Diencephalon (tissue), 1 donor: ENCODE data around the gene ZBTB9. TPM values are rescaled to one million over a fixed set of nuclear protein-coding genes. Genes with fewer than 3 reads are reported as not detected.

Experiments
- small RNA-seq: library from RNA; depleted of rRNA; stranded (forward); fragments of <200 nt; gene quantifications from one replicate; pipeline ENCODE3, GENCODE V24; 2014
- total RNA-seq: library from RNA; depleted of rRNA; stranded (reverse); fragments of >200 nt; gene quantifications from one replicate; pipeline ENCODE4 v1.2.3, GENCODE V29; 2014

Gene ZBTB9
- 10.6 TPM for total RNA-seq

GRCh38 chr6:33454009-33454946 lies at the start of gene ZBTB9:
ZBTB9 (plus strand) TSS chr6:33454576; CDS start chr6:33455101, 525 bp downstream.

DNA sequence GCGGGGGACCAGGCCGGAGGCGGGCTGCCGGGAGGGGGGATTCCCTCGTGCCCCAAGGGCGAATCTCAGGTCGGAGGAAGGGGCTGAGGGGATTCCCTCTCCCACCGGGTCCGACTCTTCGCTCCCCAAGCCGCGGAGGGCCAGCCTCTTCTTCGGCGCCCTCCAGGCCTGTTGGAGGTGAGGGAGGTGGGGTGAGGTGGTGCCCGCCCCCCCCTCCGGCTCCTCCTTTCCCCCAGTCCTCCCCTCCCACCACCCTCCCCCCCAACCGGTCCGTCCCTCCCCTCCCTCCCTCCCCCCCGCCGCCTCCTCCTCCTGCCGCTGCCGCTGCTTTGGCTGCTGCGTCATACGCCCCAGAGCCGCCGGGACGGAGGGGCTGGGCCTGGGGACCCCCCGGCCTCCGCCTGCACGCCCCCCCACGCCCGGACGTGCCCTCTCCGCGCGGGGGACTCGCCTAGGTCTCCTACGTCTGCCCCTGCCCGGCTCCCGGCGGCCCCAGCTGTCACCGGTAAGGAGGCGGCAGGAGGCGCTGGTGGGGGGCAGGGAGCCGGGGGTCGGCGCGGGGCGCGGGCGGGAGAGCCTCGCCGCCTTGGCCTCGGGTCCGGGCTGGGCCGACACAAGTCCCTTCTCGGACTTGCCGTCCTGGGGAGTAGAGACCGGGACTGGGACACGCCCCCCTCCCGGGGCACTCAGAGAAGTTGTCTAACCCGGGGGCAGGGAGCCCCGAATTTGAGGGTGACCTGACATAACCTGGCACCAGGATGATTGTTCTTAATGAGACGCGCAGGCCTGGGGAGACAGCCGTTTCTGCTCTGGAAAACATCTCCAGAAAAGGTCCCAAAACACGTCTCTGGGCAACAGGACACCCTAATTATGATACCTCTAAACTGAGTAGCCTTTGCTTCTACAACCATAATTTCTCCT lies 43.4 kb upstream of the ZBTB9 start, which contains the start of gene PHF1:
Gene PHF1, plus strand, starts transcription at position 304 of the 921 bp plus-strand sequence. CDS start 1,250 bp downstream, outside the sequence.

GRCh38 chr6:33417903-33418689 lies 36.3 kb upstream of the ZBTB9 start, which contains the start of gene CUTA:
CUTA (minus strand) TSS chr6:33418107; CDS start chr6:33418000, 107 bp downstream.

GRCh38 chr6:33419580-33420490 lies 34.5 kb upstream of the ZBTB9 start, which contains the start of gene SYNGAP1:
SYNGAP1 (plus strand) TSS chr6:33420065; CDS start chr6:33420265, 200 bp downstream.

Small RNA genes lying within 50 kb of the gene (small RNA-seq; reads per million reads assigned to genes)
- gene ZBTB9 = not detected

Other genes starting within 250 kb of the ZBTB9 start
- gene HSD17B8, start 249.9 kb upstream of the ZBTB9 start, total RNA-seq = 2.5 TPM
- 24.2 TPM for gene RING1, start 246.1 kb upstream of the ZBTB9 start, total RNA-seq
- gene VPS52, start 182.7 kb upstream of the ZBTB9 start, total RNA-seq = 34.8 TPM
- 2,657 TPM for gene RPS18, start 182.5 kb upstream of the ZBTB9 start, total RNA-seq
- gene B3GALT4, start 177.5 kb upstream of the ZBTB9 start, total RNA-seq = 7.8 TPM
- gene WDR46, start 165.3 kb upstream of the ZBTB9 start, total RNA-seq = 35.3 TPM
- gene PFDN6, start 165.0 kb upstream of the ZBTB9 start, total RNA-seq = 36.7 TPM
- 34.4 TPM for gene RGL2, start 155.6 kb upstream of the ZBTB9 start, total RNA-seq
- 41.5 TPM for gene TAPBP, start 140.5 kb upstream of the ZBTB9 start, total RNA-seq
- 25.6 TPM for gene ZBTB22, start 136.8 kb upstream of the ZBTB9 start, total RNA-seq
- 22.4 TPM for gene DAXX, start 131.6 kb upstream of the ZBTB9 start, total RNA-seq
- 5.8 TPM for gene KIFC1, start 62.8 kb upstream of the ZBTB9 start, total RNA-seq
- 28.6 TPM for gene PHF1, start 43.6 kb upstream of the ZBTB9 start, total RNA-seq
- 113 TPM for gene CUTA, start 36.5 kb upstream of the ZBTB9 start, total RNA-seq
- 27.7 TPM for gene SYNGAP1, start 34.5 kb upstream of the ZBTB9 start, total RNA-seq
- 6.9 TPM for gene BAK1, start 125.7 kb downstream of the ZBTB9 start, total RNA-seq
- gene ITPR3, start 166.7 kb downstream of the ZBTB9 start, total RNA-seq = 1.8 TPM